ENCODE measurements around the gene SPINK13. TPM values are rescaled to one million over a fixed set of nuclear protein-coding genes. Genes with fewer than 3 reads are reported as not detected.

The SPINK13 gene, protein sequence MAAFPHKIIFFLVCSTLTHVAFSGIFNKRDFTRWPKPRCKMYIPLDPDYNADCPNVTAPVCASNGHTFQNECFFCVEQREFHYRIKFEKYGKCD
- polyA plus RNA-seq (2012; ENCODE audit: insufficient read length, low read depth) = not detected

DNA sequence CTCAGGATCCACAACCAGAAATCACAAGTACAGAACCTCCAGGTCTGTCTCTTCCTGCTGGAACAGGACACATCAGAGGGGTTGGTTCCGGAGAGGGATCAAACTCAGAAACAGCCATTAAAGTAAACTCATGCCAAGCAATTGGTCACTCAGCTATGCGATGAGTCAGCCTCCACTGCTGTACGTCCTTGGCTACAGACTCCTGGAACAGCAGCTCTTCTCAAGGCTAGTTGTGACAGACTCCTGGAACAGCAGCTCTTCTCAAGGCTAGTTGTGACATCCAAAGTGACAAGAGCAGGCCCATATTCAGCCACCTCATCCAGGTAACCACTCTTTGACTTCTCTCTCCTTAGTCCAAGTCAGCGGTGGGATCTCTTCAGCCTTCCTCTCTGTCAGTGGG lies at the start of gene SPINK13:
TSS of gene SPINK13 (plus strand) at position 229 of the 400 bp plus-strand sequence. CDS start 1,279 bp downstream, outside the sequence.
- TF ChIP-seq TAF1 (IDR thresholded peaks at IDR 0.05; ENCODE audit: borderline replicate concordance, insufficient read depth, low read length) (no peak), POLR2AphosphoS5 (IDR thresholded peaks at IDR 0.05; ENCODE audit: low read depth, low read length) (no peak), FOXP2 (optimal IDR thresholded peaks at IDR 0.05; ENCODE audit: borderline replicate concordance, extremely low read depth, extremely low read length, insufficient read depth) (no peak), SIN3A (IDR thresholded peaks at IDR 0.05; ENCODE audit: borderline replicate concordance, insufficient read depth, low read length) (no peak)
- TF ChIP-seq, protein P1, sequence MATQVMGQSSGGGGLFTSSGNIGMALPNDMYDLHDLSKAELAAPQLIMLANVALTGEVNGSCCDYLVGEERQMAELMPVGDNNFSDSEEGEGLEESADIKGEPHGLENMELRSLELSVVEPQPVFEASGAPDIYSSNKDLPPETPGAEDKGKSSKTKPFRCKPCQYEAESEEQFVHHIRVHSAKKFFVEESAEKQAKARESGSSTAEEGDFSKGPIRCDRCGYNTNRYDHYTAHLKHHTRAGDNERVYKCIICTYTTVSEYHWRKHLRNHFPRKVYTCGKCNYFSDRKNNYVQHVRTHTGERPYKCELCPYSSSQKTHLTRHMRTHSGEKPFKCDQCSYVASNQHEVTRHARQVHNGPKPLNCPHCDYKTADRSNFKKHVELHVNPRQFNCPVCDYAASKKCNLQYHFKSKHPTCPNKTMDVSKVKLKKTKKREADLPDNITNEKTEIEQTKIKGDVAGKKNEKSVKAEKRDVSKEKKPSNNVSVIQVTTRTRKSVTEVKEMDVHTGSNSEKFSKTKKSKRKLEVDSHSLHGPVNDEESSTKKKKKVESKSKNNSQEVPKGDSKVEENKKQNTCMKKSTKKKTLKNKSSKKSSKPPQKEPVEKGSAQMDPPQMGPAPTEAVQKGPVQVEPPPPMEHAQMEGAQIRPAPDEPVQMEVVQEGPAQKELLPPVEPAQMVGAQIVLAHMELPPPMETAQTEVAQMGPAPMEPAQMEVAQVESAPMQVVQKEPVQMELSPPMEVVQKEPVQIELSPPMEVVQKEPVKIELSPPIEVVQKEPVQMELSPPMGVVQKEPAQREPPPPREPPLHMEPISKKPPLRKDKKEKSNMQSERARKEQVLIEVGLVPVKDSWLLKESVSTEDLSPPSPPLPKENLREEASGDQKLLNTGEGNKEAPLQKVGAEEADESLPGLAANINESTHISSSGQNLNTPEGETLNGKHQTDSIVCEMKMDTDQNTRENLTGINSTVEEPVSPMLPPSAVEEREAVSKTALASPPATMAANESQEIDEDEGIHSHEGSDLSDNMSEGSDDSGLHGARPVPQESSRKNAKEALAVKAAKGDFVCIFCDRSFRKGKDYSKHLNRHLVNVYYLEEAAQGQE (IDR thresholded peaks at IDR 0.05; ENCODE audit: insufficient read depth in 1 of 2, low read depth in 2 of 2, low read length in 2 of 2) = no peak

DNA sequence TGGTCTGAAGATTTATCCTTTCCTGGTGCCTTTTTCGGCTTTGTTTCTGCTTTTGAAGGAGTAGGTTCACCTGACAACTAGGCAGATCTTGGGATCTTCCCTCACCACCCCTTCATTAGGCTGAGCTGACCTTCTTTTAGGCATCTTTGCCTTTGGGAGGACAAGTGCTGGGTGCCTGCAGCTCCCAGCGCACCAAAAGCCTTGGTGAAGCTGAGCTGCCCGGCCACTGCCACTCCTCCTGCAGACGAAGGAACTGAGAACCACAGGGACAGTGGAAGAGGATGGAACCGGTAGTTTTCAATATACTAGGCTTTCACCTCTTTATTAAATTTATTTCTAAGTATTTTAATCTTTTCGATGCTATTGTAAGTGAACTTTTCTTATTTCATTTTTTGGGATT lies 47.1 kb upstream of the SPINK13 start:
- TF ChIP-seq POLR2AphosphoS5 (IDR thresholded peaks at IDR 0.05; ENCODE audit: low read depth, low read length) = no peak
- no peak for TF ChIP-seq TAF1 (IDR thresholded peaks at IDR 0.05; ENCODE audit: borderline replicate concordance, insufficient read depth, low read length)
- TF ChIP-seq FOXP2 (optimal IDR thresholded peaks at IDR 0.05; ENCODE audit: borderline replicate concordance, extremely low read depth, extremely low read length, insufficient read depth) = no peak
- no peak for TF ChIP-seq SIN3A (IDR thresholded peaks at IDR 0.05; ENCODE audit: borderline replicate concordance, insufficient read depth, low read length)
- TF ChIP-seq, protein P1 (IDR thresholded peaks at IDR 0.05; ENCODE audit: insufficient read depth in 1 of 2, low read depth in 2 of 2, low read length in 2 of 2) = no peak

DNA sequence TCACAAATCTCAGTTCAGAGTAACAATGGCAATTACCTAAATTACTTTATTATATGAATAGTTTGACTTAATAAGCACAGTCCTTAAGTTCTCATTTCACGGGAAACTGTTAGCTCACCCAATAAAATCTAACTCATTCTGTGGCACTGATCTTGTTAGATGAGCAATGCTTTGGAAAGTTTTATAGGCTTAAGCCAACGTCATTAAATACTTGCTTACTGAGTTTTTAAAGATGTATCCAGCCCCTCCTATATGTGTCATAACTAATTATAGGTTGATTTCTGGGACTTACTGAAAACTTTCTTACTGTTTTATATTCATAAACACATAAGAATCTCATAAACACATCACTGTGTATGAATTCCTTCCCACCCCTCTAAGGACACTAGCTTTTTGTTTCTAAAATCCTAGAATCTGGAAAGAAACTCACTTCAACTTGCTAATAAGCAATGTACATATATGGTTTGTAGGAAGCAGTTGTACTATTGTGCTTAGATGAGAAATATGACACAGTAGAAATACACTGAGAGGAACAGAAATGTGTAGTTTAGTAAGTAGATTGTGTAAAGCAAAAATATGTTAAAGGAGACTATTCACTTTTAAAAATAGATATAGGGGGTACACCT lies 44.4 kb upstream of the SPINK13 start:
- no peak for TF ChIP-seq POLR2AphosphoS5 (IDR thresholded peaks at IDR 0.05; ENCODE audit: low read depth, low read length)
- TF ChIP-seq FOXP2 (optimal IDR thresholded peaks at IDR 0.05; ENCODE audit: borderline replicate concordance, extremely low read depth, extremely low read length, insufficient read depth) = no peak
- TF ChIP-seq SIN3A (IDR thresholded peaks at IDR 0.05; ENCODE audit: borderline replicate concordance, insufficient read depth, low read length) = no peak
- no peak for TF ChIP-seq TAF1 (IDR thresholded peaks at IDR 0.05; ENCODE audit: borderline replicate concordance, insufficient read depth, low read length)
- TF ChIP-seq, protein P1 (IDR thresholded peaks at IDR 0.05; ENCODE audit: insufficient read depth in 1 of 2, low read depth in 2 of 2, low read length in 2 of 2) = no peak

DNA sequence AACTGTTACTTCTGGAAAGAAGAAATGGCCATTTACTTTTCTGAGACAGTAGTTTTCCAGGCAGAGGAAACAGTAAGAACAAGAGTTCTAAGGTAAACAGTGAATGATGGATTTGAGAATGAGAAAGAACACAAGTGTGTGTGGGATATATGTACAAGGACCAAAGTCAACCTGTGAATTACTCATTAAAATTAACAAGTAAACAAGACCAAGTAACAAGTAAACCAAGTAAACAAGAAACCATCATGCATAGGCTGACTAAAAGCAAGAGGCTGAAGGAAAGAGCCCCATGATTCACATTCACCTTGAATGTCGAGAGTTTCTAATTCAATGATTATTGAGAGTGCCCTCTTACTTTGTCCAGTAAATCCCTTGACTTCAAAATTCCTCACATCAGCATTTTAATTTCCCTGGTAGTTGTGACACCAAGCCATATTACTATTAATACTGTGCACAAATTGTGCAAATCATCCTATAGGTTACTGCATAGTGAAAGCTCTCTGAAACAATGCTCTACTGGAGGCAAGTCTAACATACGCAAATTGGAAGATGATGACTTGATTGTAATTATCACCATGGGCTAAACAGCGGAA lies 40.1 kb upstream of the SPINK13 start:
- TF ChIP-seq FOXP2 (optimal IDR thresholded peaks at IDR 0.05; ENCODE audit: borderline replicate concordance, extremely low read depth, extremely low read length, insufficient read depth) (no peak), TAF1 (IDR thresholded peaks at IDR 0.05; ENCODE audit: borderline replicate concordance, insufficient read depth, low read length) (no peak), POLR2AphosphoS5 (IDR thresholded peaks at IDR 0.05; ENCODE audit: low read depth, low read length) (no peak), SIN3A (IDR thresholded peaks at IDR 0.05; ENCODE audit: borderline replicate concordance, insufficient read depth, low read length) (no peak)
- TF ChIP-seq, protein P1 (IDR thresholded peaks at IDR 0.05; ENCODE audit: insufficient read depth in 1 of 2, low read depth in 2 of 2, low read length in 2 of 2) = no peak
